ENCODE data around the gene LCE2D. TPM values are rescaled to one million over a fixed set of nuclear protein-coding genes. Genes with fewer than 3 reads are reported as not detected.

Gene LCE2D
- total RNA-seq, 1 donor from 2014 or later, result not detected

DNA sequence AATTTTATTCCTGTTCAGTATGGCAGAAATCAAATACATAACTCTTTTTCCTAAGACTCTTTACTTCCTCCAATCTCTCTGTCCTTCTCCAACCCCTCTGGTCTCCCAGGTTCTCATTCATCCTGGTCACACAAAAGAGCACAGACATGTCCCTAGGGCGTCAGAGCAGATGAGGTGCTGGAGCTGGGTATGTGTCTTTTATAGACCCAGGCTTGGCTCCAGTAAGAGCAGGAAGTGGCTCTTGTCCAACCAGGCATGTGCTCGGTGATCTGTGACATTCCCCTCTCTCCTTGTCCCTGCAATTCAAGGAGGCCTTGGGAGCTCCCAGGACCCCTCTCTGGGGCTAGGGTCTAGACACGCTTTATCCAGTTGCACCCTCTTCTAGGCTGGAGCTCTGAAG, 18.0 kb upstream of the LCE2D start:
- Mint-ChIP-seq H3K27ac (ENCODE audit: unreplicated experiment) (no peak overlapping the region), H3K4me3 (ENCODE audit: unreplicated experiment) (no peak overlapping the region), H3K36me3 (ENCODE audit: unreplicated experiment) (no peaks in the 10 kb centered on the region), H3K9me3 (ENCODE audit: unreplicated experiment) (no peaks in the 10 kb centered on the region), H3K4me1 (ENCODE audit: low read depth, unreplicated experiment) (no peaks in the 10 kb centered on the region), H3K27me3 (ENCODE audit: unreplicated experiment) (no peaks in the 10 kb centered on the region)
- TF ChIP-seq, protein P1, sequence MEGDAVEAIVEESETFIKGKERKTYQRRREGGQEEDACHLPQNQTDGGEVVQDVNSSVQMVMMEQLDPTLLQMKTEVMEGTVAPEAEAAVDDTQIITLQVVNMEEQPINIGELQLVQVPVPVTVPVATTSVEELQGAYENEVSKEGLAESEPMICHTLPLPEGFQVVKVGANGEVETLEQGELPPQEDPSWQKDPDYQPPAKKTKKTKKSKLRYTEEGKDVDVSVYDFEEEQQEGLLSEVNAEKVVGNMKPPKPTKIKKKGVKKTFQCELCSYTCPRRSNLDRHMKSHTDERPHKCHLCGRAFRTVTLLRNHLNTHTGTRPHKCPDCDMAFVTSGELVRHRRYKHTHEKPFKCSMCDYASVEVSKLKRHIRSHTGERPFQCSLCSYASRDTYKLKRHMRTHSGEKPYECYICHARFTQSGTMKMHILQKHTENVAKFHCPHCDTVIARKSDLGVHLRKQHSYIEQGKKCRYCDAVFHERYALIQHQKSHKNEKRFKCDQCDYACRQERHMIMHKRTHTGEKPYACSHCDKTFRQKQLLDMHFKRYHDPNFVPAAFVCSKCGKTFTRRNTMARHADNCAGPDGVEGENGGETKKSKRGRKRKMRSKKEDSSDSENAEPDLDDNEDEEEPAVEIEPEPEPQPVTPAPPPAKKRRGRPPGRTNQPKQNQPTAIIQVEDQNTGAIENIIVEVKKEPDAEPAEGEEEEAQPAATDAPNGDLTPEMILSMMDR (IDR thresholded peaks at IDR 0.05; ENCODE audit: partially characterized antibody, unreplicated experiment), result no peak
- no peak for DNase-seq

DNA sequence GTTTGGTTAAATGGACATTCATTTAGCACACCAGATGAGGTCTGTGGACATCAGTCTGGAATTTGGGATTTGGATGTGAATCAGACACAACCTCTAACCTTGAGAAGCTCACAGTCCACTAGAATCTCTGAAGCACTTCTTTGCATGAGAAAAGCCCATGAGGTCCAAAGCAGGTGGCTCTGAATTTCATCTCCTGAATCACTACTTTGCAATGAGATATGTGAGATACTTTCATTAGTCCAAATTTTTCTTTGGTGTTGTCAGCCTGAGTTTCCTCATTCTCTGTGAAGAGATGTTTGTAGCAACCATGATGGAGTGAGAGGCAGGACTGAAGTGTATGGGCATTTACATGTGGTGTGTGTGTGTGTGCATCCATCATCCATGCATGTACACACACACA, 16.5 kb upstream of the LCE2D start:
- Mint-ChIP-seq H3K27ac (ENCODE audit: unreplicated experiment) (no peak overlapping the region), H3K4me3 (ENCODE audit: unreplicated experiment) (no peak overlapping the region), H3K9me3 (ENCODE audit: unreplicated experiment) (no peaks in the 10 kb centered on the region), H3K4me1 (ENCODE audit: low read depth, unreplicated experiment) (no peaks in the 10 kb centered on the region), H3K36me3 (ENCODE audit: unreplicated experiment) (no peaks in the 10 kb centered on the region), H3K27me3 (ENCODE audit: unreplicated experiment) (no peaks in the 10 kb centered on the region)
- no peak for DNase-seq
- TF ChIP-seq, protein P1 (IDR thresholded peaks at IDR 0.05; ENCODE audit: partially characterized antibody, unreplicated experiment), result no peak

DNA sequence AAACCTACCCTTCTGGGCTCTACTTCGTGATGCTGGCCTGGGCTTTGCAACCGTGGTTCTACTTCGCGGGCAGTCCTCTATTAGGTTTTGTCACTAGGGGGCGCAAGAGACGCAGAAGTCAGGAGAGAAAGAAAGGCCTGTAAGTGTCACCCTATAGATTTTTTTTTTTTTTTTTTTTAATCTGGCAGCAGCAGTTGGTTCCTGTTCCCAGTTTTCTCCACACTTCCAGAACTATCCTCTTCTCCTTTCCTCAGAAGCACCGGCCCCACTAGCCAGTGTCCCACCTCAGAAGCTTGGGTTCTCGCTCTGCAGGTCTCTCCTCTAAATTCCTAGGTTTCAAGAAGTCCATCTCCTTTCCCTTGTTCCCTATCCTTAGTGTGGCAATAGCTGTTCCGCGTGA, 9.1 kb upstream of the LCE2D start:
- Mint-ChIP-seq H3K4me1 (ENCODE audit: low read depth, unreplicated experiment) (no peaks in the 10 kb centered on the region), H3K4me3 (ENCODE audit: unreplicated experiment) (no peak overlapping the region), H3K27me3 (ENCODE audit: unreplicated experiment) (peaks cover under 1% of the 10 kb centered on the region), H3K9me3 (ENCODE audit: unreplicated experiment) (peaks cover 2% of the 10 kb centered on the region), H3K27ac (ENCODE audit: unreplicated experiment) (no peak overlapping the region), H3K36me3 (ENCODE audit: unreplicated experiment) (no peaks in the 10 kb centered on the region)
- peak; percentile 74 for DNase-seq
- TF ChIP-seq, protein P1 (IDR thresholded peaks at IDR 0.05; ENCODE audit: partially characterized antibody, unreplicated experiment), result peak; percentile 86

GRCh38 chr1:152656459-152656858, 6.7 kb upstream of the LCE2D start:
- Mint-ChIP-seq H3K4me1 (ENCODE audit: low read depth, unreplicated experiment) (no peaks in the 10 kb centered on the region), H3K36me3 (ENCODE audit: unreplicated experiment) (no peaks in the 10 kb centered on the region), H3K27ac (ENCODE audit: unreplicated experiment) (no peak overlapping the region), H3K27me3 (ENCODE audit: unreplicated experiment) (peaks cover 3% of the 10 kb centered on the region), H3K4me3 (ENCODE audit: unreplicated experiment) (no peak overlapping the region), H3K9me3 (ENCODE audit: unreplicated experiment) (peaks cover 2% of the 10 kb centered on the region)
- DNase-seq, result no peak
- TF ChIP-seq, protein P1 (IDR thresholded peaks at IDR 0.05; ENCODE audit: partially characterized antibody, unreplicated experiment), result no peak

- no peaks in the 10 kb centered on the region for H3K4me1 Mint-ChIP-seq (ENCODE audit: low read depth, unreplicated experiment)
- TF ChIP-seq, protein P1 (IDR thresholded peaks at IDR 0.05; ENCODE audit: partially characterized antibody, unreplicated experiment), result no peak
- no peak for DNase-seq
- no peak overlapping the region for H3K27ac Mint-ChIP-seq (ENCODE audit: unreplicated experiment)
- H3K4me3 Mint-ChIP-seq (ENCODE audit: unreplicated experiment), result no peak overlapping the region
- peaks cover 2% of the 10 kb centered on the region for H3K9me3 Mint-ChIP-seq (ENCODE audit: unreplicated experiment)
- no peaks in the 10 kb centered on the region for H3K36me3 Mint-ChIP-seq (ENCODE audit: unreplicated experiment)
- H3K27me3 Mint-ChIP-seq (ENCODE audit: unreplicated experiment), result peaks cover 3% of the 10 kb centered on the region
These were observed 5.5 kb upstream of the LCE2D start for GRCh38 chr1:152657677-152658076.
